ENCODE data around the gene CFAP206. TPM values are rescaled to one million over a fixed set of nuclear protein-coding genes. Genes with fewer than 3 reads are reported as not detected.

The CFAP206 gene
- total RNA-seq, 1 donor = 0.36 TPM

DNA sequence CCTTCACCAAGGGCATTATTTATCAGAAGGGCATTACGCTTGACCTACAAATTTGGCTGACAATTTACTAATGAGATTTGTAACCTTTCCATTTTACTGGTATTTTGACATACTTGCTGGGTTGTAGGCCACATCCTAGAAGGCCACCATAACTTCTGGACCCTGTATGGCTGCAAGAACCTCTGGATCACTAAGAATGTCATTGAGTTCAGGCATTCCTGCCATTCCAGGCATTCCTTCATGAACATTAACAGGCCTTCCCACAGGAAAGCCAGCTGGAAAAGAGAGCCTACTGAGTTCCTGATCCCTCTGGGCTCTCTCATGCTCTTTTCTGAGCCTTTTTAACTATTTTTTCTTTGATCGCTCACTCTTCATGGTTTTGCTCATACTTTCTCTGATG, 36.6 kb downstream of the CFAP206 start:
- no peaks in the 10 kb centered on the region for H4K20me1 ChIP-seq (ENCODE audit: insufficient read depth, low read length)
- no peak overlapping the region for H3K27ac ChIP-seq (ENCODE audit: low read depth, low read length)
- H3K4me3 ChIP-seq (ENCODE audit: insufficient read depth, low read length) = no peak overlapping the region
- TF ChIP-seq, protein P1, sequence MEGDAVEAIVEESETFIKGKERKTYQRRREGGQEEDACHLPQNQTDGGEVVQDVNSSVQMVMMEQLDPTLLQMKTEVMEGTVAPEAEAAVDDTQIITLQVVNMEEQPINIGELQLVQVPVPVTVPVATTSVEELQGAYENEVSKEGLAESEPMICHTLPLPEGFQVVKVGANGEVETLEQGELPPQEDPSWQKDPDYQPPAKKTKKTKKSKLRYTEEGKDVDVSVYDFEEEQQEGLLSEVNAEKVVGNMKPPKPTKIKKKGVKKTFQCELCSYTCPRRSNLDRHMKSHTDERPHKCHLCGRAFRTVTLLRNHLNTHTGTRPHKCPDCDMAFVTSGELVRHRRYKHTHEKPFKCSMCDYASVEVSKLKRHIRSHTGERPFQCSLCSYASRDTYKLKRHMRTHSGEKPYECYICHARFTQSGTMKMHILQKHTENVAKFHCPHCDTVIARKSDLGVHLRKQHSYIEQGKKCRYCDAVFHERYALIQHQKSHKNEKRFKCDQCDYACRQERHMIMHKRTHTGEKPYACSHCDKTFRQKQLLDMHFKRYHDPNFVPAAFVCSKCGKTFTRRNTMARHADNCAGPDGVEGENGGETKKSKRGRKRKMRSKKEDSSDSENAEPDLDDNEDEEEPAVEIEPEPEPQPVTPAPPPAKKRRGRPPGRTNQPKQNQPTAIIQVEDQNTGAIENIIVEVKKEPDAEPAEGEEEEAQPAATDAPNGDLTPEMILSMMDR (IDR thresholded peaks at IDR 0.05; ENCODE audit: extremely low read depth, low read depth, low read length) = no peak
- no peaks in the 10 kb centered on the region for H3K79me2 ChIP-seq (ENCODE audit: insufficient read depth, low read length)
- no peaks in the 10 kb centered on the region for H3K36me3 ChIP-seq (ENCODE audit: insufficient read depth, low read length)
- no peak overlapping the region for H3K4me2 ChIP-seq (ENCODE audit: insufficient read depth, low read length)
- no peak for DNase-seq (ENCODE audit: insufficient read length, low spot score, missing footprints)
- H3K9me3 ChIP-seq (ENCODE audit: low read depth, low read length) = no peaks in the 10 kb centered on the region
- no peaks in the 10 kb centered on the region for H3K4me1 ChIP-seq (ENCODE audit: insufficient read depth, low read length)
- H2AFZ ChIP-seq (ENCODE audit: low read length) = no peak overlapping the region
- H3K27me3 ChIP-seq (ENCODE audit: insufficient read depth, low read length) = no peaks in the 10 kb centered on the region

DNA sequence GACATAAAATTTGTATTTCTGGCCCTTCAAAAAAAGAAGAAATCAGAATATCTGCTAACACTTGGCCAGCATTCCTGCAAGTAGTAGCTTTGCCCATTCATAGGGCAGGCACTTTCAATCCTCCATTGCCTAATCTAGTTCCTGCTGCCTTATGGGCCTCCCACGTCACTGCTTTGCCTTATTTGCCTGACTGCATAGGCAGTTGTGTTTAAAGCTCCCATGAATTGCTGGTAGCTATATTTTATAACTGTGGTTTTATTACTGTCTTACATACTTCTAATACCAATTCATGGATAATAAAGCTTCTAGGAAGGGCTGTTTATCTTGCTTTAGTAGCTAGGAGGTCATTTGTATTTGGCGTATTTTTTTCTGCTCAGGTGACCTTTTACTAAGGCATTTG, 57.3 kb downstream of the CFAP206 start:
- Histone ChIP-seq H3K9me3 (ENCODE audit: low read depth, low read length) (no peaks in the 10 kb centered on the region), H3K27ac (ENCODE audit: low read depth, low read length) (no peak overlapping the region), H4K20me1 (ENCODE audit: insufficient read depth, low read length) (no peaks in the 10 kb centered on the region), H3K36me3 (ENCODE audit: insufficient read depth, low read length) (no peaks in the 10 kb centered on the region), H3K27me3 (ENCODE audit: insufficient read depth, low read length) (peaks cover 7% of the 10 kb centered on the region), H3K79me2 (ENCODE audit: insufficient read depth, low read length) (no peaks in the 10 kb centered on the region), H3K4me1 (ENCODE audit: insufficient read depth, low read length) (no peaks in the 10 kb centered on the region), H3K4me3 (ENCODE audit: insufficient read depth, low read length) (no peak overlapping the region), H2AFZ (ENCODE audit: low read length) (no peak overlapping the region), H3K4me2 (ENCODE audit: insufficient read depth, low read length) (no peak overlapping the region)
- DNase-seq (ENCODE audit: insufficient read length, low spot score, missing footprints) = no peak
- TF ChIP-seq, protein P1 (IDR thresholded peaks at IDR 0.05; ENCODE audit: extremely low read depth, low read depth, low read length) = no peak

DNA sequence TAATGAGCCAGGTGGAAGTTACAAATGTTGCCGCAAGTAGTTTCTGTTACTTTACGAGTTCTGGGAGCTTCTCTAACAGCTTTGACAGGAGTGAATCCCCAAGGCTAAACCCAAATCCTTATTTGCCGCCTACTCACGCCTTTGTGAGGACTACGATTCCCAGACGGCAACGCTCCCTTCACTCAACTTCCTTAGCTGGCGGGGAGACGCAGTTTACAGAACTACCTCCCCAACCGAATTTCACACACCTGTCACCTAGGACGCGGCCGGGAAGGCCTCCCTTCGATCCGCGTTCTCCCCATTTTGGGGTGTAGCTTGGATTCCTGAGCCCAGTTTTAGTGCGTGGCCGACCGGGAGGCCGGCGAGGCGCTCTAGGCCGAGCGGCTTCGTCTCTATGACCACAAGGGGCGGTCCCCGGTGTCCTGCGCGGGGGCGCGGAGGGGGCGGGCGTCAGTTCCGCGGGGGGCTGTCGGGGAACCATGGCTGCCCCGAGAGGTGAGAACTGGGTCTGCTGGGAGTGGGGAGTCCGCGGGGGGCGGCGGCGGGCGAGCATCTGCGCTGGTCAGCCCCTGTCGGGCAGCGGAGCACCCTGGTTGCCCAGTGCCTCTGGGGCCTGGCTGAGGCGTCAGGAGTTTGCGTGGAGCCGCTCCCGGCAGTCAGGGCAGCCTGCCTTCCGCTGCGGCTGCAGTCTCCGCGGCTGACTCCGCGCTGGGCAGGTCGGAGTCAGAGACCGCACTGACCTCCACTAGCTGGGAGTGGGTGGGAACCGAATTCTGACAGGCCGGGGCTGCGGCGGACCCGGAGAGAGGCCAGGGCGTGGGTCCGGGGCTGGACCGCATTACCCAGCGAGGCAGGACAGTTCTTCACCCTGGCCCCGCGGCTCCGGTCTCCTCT, 65.0 kb downstream of the CFAP206 start, which contains the start of gene SLC35A1:
TSS of gene SLC35A1 (plus strand) at position 450 of the 894 bp plus-strand sequence. CDS start at position 480, 30 bp downstream.
- Histone ChIP-seq H3K4me1 (ENCODE audit: insufficient read depth, low read length) (peaks cover 14% of the 10 kb centered on the region), H3K9me3 (ENCODE audit: low read depth, low read length) (no peaks in the 10 kb centered on the region)

More for the DNA sequence above, 65.0 kb downstream of the CFAP206 start, which contains the start of gene SLC35A1:
- H3K79me2 ChIP-seq (ENCODE audit: insufficient read depth, low read length) = peaks cover 30% of the 10 kb centered on the region
- peak; percentile 96 for DNase-seq (ENCODE audit: insufficient read length, low spot score, missing footprints)
- peaks cover 11% of the 10 kb centered on the region for H4K20me1 ChIP-seq (ENCODE audit: insufficient read depth, low read length)
- H3K36me3 ChIP-seq (ENCODE audit: insufficient read depth, low read length) = peaks cover 3% of the 10 kb centered on the region
- H3K27me3 ChIP-seq (ENCODE audit: insufficient read depth, low read length) = no peaks in the 10 kb centered on the region
- H3K27ac ChIP-seq (ENCODE audit: low read depth, low read length) = peak within 1 kb of the TSS; percentile 96
- H3K4me3 ChIP-seq (ENCODE audit: insufficient read depth, low read length) = peak within 1 kb of the TSS; percentile 100
- H2AFZ ChIP-seq (ENCODE audit: low read length) = peak within 1 kb of the TSS; percentile 100
- peak within 1 kb of the TSS; percentile 98 for H3K4me2 ChIP-seq (ENCODE audit: insufficient read depth, low read length)
- TF ChIP-seq, protein P1 (IDR thresholded peaks at IDR 0.05; ENCODE audit: extremely low read depth, low read depth, low read length) = no peak

Data from osteoblast (primary cell).